Keratinocyte (primary cell): ENCODE results near the gene PSMC3.

Experiments
- EZH2 ChIP-seq: IDR thresholded peaks from one replicate; pipeline ENCODE4 v1.6.1; 2012; ENCODE audit warnings: inconsistent platforms, mild to moderate bottlenecking, low read length, moderate library complexity
- TF ChIP-seq, protein P1 (sequence below), 3 experiments: IDR thresholded peaks in 1 of 3; conservative IDR thresholded peaks in 1 of 3; optimal IDR thresholded peaks in 1 of 3; 2 replicates in 2 of 3; 3 replicates in 1 of 3; pipeline versions ENCODE3 to v1.5.1; 2011; ENCODE audit warnings: low read length in 3 of 3, mild to moderate bottlenecking in 3 of 3, moderate library complexity in 2 of 3, control low read depth in 1 of 3, inconsistent platforms in 1 of 3; ENCODE audit not compliant: insufficient read depth in 2 of 3; ENCODE audit errors: extremely low read depth in 1 of 3

GRCh38 chr11:47388697-47389576 lies 37.3 kb downstream of the PSMC3 start:
- TF ChIP-seq, protein P1, sequence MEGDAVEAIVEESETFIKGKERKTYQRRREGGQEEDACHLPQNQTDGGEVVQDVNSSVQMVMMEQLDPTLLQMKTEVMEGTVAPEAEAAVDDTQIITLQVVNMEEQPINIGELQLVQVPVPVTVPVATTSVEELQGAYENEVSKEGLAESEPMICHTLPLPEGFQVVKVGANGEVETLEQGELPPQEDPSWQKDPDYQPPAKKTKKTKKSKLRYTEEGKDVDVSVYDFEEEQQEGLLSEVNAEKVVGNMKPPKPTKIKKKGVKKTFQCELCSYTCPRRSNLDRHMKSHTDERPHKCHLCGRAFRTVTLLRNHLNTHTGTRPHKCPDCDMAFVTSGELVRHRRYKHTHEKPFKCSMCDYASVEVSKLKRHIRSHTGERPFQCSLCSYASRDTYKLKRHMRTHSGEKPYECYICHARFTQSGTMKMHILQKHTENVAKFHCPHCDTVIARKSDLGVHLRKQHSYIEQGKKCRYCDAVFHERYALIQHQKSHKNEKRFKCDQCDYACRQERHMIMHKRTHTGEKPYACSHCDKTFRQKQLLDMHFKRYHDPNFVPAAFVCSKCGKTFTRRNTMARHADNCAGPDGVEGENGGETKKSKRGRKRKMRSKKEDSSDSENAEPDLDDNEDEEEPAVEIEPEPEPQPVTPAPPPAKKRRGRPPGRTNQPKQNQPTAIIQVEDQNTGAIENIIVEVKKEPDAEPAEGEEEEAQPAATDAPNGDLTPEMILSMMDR (optimal IDR thresholded peaks at IDR 0.05 in 1 of 3, IDR thresholded peaks at IDR 0.05 in 1 of 3, conservative IDR thresholded peaks at IDR 0.05 in 1 of 3; ENCODE audit: extremely low read depth in 1 of 3, insufficient read depth in 2 of 3, low read length in 3 of 3), result no peak
- no peak for TF ChIP-seq EZH2
